GM18502 (cell line): Measurements from ENCODE around the gene FLRT1.

Source experiments
- ATAC-seq: cut with Tn5 transposase; IDR thresholded peaks from one replicate; pipeline ENCODE4 v1.9.1; 2021; ENCODE audit warnings: mild to moderate bottlenecking; ENCODE audit not compliant: unreplicated experiment, poor library complexity

Gene FLRT1

GRCh38 chr11:64022125-64022784 lies 13.5 kb upstream of the FLRT1 start:
- no peak for ATAC-seq

GRCh38 chr11:64023712-64024710 lies 11.7 kb upstream of the FLRT1 start:
- no peak for ATAC-seq

DNA sequence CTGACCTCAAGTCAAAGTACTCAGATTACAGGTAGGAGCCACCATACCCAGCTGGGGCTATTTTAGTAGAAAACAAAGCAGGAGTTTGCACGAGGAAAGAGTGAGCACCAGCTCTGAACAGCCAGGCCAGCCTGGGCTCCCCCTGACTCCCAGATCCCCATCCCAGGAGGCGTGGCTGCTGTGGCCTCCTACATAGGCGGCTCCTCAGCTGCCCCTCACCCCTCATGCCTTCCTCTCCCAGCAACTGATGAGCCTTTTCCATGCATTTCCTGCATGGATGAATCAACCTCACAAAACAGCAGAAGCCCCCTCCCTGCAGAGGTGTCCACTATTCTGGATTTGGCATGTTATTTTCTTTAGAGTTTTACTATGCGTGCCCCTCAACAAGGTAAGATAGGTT lies 10.5 kb upstream of the FLRT1 start:
- ATAC-seq, result no peak

DNA sequence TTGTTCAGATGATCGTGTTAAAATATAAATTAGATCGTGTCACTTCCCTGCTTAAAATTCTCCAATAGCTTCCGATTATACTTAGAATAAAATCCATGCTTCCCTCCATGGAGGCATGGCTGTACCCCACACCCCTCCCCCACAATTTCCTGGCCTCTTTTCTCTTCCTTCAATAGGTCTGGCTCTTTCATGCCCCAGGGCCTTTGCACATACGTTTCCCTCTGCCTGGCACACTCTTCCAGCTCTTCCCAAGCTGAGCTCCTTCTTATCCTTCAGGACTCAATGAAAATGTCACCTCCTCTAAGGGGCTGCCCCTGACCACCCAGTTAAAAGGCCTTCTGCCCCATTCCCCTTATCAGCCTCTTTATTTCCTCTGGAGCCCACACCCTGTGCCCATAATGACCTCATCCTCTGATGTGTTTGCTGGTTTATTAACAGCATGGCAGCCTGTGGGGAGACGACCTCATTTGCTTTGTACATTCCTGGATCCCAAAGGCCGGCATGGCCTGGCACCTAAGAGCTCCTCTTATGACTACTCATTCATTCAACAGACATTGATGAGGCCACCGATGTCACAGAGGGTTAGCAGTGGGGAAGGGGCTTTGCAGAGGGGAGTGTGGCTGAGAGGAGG lies 9.0 kb upstream of the FLRT1 start:
- ATAC-seq, result no peak

DNA sequence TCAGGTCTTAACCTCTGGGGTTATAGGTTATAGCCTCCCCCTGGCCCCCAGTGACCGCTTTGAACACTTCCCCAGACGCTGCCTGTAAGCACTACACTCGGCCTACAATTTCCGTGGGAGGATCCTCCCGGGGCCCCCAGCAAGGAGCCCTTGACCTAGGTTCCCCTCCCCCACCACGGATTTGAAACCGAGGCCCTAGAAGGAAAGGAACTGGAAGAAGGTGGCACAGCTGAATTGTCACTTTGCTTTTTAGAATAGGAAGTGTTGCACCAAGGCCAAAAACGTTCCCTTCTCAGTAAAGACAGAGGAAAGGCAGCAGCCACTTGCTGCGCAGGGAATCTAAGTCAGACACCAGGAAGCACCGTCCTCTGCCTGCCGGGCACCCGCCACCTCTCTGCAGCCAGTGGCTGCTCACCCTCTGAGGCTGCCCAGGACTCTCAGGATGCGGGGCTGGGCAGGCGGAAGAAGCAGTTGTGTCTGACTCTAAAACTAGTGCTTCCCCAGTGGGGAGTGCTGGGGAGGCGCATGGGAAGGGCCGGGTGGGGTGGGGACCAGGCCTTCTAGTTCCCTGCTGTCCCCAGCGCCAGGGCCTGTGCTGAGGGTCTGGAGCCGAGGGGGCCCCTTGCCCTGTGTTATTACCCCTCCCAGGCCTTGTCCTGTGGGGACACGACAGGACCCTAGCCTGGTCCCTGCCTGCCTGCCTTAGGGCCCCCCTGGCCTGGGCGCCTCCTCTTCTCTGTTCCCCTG lies 7.9 kb upstream of the FLRT1 start:
- no peak for ATAC-seq

DNA sequence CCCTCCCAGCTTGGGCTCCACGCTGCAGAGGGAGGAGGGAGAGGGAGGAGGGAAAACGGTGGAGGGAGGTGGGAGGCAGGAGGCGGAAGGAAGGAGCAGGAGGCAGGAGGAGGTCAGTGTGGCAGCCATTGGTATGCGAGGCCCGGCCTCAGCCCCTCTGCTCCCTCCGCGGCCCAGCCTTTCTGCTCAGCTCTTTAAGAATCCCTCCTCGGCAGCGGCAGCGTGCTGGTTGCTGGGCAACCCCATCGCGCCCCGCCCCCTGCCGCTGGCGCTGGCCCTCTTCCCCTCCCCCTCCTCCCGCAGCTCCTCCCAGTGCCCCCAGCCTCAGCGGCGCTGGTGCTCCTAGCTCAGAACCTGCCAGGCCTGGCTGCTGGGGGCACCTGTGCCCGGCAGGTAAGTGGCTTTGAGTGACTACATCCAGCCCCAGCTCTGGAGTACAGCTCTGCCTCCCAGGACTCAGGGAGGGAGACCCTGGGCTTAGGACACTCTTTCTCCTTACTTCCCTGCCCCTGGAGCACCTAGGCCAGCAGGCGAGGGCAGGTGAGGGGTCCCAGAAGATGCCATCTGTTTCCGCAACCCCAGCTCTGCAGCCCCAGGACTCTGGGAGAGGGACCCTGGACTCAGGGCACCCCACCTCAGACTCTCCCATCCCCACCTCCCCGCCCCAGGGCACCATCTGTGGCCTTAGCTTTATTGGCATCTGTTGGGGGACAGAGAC lies 7.2 kb upstream of the FLRT1 start:
- no peak for ATAC-seq

DNA sequence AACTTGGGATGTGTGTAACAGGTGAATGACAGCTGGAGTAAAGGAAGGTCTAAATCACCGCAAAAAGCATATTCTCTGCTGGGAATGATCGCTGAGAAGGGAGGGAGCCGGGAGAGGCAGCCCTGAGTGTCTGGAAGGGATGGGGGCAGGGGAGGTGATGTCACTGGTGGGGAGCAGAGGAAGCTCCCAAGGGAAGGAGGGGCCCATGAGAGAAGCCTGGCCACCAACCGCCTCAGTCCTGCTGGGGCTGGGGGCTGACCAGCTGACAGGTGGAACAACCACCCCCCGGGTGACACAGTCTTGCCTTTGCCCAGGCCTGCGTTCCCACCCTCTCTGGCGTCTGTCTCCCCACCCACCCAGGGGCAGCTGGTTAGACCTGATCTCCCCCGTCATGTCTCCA lies 6.0 kb upstream of the FLRT1 start:
- ATAC-seq, result no peak

- ATAC-seq, result no peak
Measured at GRCh38 chr11:64031001-64031400, 4.7 kb upstream of the FLRT1 start.

DNA sequence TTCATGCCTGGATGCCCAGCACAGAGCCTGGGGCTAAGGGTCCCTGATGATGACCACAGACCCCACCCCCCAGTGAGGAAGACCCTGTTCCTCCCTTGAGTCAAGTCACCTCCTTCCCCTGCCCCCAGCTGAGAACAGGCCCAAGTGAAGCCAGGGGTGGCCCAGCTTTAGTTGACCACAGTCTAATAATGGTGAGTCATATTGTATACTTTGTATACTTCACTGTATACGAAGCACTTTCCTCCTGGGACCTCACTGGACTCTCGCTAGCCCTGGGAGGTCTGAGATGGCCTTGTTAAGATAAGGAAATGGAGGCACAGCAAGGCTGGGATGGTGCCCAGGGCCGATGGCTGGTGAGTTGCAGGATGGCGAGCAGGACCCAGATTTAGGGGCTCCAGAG lies 3.7 kb upstream of the FLRT1 start:
- ATAC-seq, result no peak

DNA sequence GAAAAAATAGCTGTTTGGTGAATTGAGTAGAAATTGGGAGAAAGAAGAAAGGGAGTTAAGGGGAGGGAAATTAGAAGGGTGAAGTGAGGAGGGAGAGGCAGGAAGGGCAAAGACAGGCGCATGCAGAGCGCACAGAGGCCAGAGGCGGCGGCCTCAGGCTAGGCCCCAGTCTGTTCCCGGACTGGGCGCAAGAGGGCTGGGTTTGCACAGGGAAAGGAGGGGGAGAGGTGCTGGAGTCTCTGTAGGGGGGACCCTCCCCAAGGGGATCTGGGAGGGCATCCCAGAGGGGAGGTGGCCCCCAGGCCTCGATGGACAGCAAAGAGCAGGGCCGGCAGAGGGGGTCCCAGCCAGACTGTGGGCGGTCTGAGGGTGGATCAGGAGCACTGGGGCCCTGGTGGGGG lies 1.3 kb upstream of the FLRT1 start:
- ATAC-seq, result no peak

- ATAC-seq, result no peak
Measured at GRCh38 chr11:64035081-64035524, 628 bp upstream of the FLRT1 start.

GRCh38 chr11:64036087-64037026 lies 626 bp downstream of the FLRT1 start:
- ATAC-seq, result no peak

DNA sequence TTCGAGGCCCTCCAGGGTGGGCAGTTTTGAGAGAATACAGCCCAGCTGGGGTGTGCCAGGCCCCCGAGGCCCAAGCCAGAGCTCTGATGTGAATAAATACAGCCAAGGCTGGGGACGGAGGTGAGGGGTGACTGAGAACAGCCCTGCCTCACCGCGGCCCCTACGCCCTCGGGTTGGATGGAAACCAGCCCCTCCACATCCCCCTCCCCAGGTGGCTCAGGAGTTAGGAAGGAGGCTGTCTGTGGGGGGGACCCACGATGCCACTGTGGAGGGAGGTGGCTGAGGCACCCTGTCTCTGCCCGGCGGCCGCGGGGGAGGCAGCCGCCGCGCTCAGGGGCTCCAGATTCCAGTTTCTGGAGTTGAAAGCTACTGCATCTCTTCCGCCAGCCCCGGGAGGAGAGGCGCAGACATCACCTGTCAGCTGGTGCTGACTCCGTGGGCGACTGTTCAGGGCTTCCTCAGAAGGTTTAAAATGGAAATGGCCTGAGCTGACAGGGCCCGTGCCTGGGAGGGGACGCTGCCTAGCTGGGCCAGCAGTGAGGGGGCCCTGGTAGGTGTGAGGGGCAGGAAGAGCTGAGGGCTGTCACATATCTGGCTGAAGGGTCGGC lies 1.4 kb downstream of the FLRT1 start:
- no peak for ATAC-seq

DNA sequence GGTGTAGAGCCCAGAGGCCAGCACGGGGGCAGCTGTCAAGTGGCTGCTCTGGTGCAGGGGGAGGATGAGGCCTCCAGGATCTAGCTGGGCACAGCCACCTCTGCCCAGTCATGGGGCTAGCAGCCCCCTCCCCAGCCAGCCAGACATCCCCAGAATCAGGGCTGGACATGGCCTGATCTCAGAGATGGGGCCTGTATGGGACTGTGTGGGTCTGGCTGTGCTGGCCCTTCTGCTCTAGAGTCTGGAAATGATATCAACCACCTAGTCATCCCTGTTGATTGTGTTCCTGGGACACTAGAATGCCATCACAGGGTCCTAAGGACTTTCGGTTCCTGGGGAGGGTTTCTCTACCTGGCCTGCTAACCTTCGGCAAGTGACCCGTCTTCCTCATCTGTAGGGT lies 2.8 kb downstream of the FLRT1 start:
- no peak for ATAC-seq

DNA sequence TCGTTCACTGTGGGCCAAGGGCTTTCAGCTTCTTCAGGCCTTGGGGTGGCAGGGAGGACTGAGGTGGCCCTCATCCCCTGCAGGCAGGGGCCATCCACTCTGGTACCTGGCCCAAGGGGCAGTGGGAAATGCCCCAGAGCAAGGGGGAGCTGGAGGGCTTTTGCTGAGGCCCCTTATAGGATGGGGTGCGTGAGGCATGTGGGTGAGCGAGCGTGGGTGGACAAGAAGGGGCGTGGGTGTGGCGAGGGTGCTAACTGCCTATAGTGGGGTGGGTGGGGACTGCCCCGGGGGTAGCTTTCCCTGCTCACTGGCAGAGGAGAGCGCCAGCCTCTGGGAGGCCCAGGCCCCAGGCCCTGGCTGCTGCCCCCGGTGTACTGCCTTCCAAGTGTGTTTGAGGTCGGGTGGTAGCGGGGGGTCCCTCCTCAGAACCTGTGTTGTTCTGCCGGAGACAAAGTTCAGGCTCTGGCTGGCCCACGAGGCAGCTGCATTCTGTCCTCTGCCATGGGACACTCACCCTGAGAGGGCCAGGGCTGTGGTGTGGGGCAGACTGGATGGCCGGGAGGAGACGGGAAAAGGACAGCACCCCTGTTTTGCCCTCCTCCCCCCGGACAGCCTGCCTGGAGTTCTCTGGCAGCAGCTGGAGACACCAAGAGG lies 3.4 kb downstream of the FLRT1 start:
- no peak for ATAC-seq

DNA sequence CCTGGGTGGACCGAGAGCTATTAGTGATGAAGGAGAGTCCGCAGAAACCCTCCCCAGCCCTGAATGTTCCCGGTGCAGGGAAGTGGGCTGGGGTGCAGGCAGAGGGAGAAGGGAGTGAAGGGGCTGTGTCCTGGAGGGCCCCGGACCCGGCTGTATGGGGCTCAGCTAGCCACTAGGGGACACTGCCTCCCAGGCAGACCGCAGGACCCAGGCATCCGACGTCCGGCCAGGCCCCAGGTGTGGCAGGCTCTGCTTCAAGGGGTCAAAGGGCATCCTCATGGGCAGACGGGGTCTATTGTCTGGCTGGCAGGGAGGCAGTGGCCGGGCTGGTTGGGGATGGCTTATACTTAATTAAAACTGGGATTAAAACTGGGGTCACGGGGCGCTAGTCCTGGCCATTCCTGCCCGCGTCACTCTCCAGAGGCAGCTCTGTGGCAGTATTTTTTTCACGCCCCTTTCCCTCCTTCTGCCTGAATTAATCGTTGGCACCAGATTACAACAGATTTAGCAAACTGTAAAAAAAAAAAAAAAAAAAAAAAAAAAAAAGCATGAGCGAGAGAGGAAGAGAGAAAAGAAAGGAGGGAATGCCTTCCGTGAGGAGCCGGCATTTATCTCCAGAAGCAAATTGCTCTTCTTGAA lies 5.1 kb downstream of the FLRT1 start:
- no peak for ATAC-seq

GRCh38 chr11:64041846-64042245 lies 6.1 kb downstream of the FLRT1 start:
- ATAC-seq, result no peak
